ENCODE measurements around the gene CRBN.

CRBN gene

GRCh38 chr3:3177861-3178497 lies 1.5 kb downstream of the CRBN start:
- Histone ChIP-seq H3K36me3 (ENCODE audit: low read depth) (peaks cover 37% of the 10 kb centered on the region), H3K9me3 (ENCODE audit: severe bottlenecking) (no peaks in the 10 kb centered on the region), H3K4me3 (ENCODE audit: severe bottlenecking) (peak overlapping the region; percentile 96), H3K4me1 (ENCODE audit: insufficient read depth, poor library complexity, severe bottlenecking) (peaks cover 7% of the 10 kb centered on the region), H3K27me3 (ENCODE audit: insufficient read depth, poor library complexity, severe bottlenecking) (no peaks in the 10 kb centered on the region), H3K27ac (ENCODE audit: poor library complexity, severe bottlenecking) (no peak overlapping the region)
- DNase-seq (ENCODE audit: low spot score) (no peak), ATAC-seq (ENCODE audit: low read depth) (no peak)
- no peak for TF ChIP-seq CTCF (IDR thresholded peaks at IDR 0.05; ENCODE audit: poor library complexity, severe bottlenecking)

GRCh38 chr3:3172627-3173026 lies 6.9 kb downstream of the CRBN start:
- no peaks in the 10 kb centered on the region for H3K9me3 ChIP-seq (ENCODE audit: severe bottlenecking)
- no peaks in the 10 kb centered on the region for H3K27me3 ChIP-seq (ENCODE audit: insufficient read depth, poor library complexity, severe bottlenecking)
- ATAC-seq (ENCODE audit: low read depth) (no peak), DNase-seq (ENCODE audit: low spot score) (no peak)
- peaks cover 80% of the 10 kb centered on the region for H3K36me3 ChIP-seq (ENCODE audit: low read depth)
- H3K4me1 ChIP-seq (ENCODE audit: insufficient read depth, poor library complexity, severe bottlenecking): no peaks in the 10 kb centered on the region
- H3K27ac ChIP-seq (ENCODE audit: poor library complexity, severe bottlenecking): no peak overlapping the region
- no peak for TF ChIP-seq CTCF (IDR thresholded peaks at IDR 0.05; ENCODE audit: poor library complexity, severe bottlenecking)
- no peak overlapping the region for H3K4me3 ChIP-seq (ENCODE audit: severe bottlenecking)

GRCh38 chr3:3170998-3171397 lies 8.5 kb downstream of the CRBN start:
- Histone ChIP-seq H3K4me1 (ENCODE audit: insufficient read depth, poor library complexity, severe bottlenecking) (no peaks in the 10 kb centered on the region), H3K9me3 (ENCODE audit: severe bottlenecking) (no peaks in the 10 kb centered on the region), H3K36me3 (ENCODE audit: low read depth) (peaks cover 82% of the 10 kb centered on the region), H3K4me3 (ENCODE audit: severe bottlenecking) (no peak overlapping the region), H3K27me3 (ENCODE audit: insufficient read depth, poor library complexity, severe bottlenecking) (no peaks in the 10 kb centered on the region), H3K27ac (ENCODE audit: poor library complexity, severe bottlenecking) (no peak overlapping the region)
- no peak for DNase-seq (ENCODE audit: low spot score)
- TF ChIP-seq CTCF (IDR thresholded peaks at IDR 0.05; ENCODE audit: poor library complexity, severe bottlenecking): peak; percentile 54
- no peak for ATAC-seq (ENCODE audit: low read depth)

GRCh38 chr3:3165650-3166049 lies 13.8 kb downstream of the CRBN start:
- TF ChIP-seq CTCF (IDR thresholded peaks at IDR 0.05; ENCODE audit: poor library complexity, severe bottlenecking): no peak
- Histone ChIP-seq H3K27me3 (ENCODE audit: insufficient read depth, poor library complexity, severe bottlenecking) (no peaks in the 10 kb centered on the region), H3K36me3 (ENCODE audit: low read depth) (peaks cover 69% of the 10 kb centered on the region), H3K4me3 (ENCODE audit: severe bottlenecking) (no peak overlapping the region), H3K27ac (ENCODE audit: poor library complexity, severe bottlenecking) (no peak overlapping the region), H3K4me1 (ENCODE audit: insufficient read depth, poor library complexity, severe bottlenecking) (no peaks in the 10 kb centered on the region), H3K9me3 (ENCODE audit: severe bottlenecking) (no peaks in the 10 kb centered on the region)
- ATAC-seq (ENCODE audit: low read depth) (no peak), DNase-seq (ENCODE audit: low spot score) (no peak)

GRCh38 chr3:3165241-3165640 lies 14.2 kb downstream of the CRBN start:
- no peak for ATAC-seq (ENCODE audit: low read depth)
- H3K27me3 ChIP-seq (ENCODE audit: insufficient read depth, poor library complexity, severe bottlenecking): no peaks in the 10 kb centered on the region
- DNase-seq (ENCODE audit: low spot score): no peak
- H3K4me1 ChIP-seq (ENCODE audit: insufficient read depth, poor library complexity, severe bottlenecking): no peaks in the 10 kb centered on the region
- H3K36me3 ChIP-seq (ENCODE audit: low read depth): peaks cover 69% of the 10 kb centered on the region
- no peaks in the 10 kb centered on the region for H3K9me3 ChIP-seq (ENCODE audit: severe bottlenecking)
- TF ChIP-seq CTCF (IDR thresholded peaks at IDR 0.05; ENCODE audit: poor library complexity, severe bottlenecking): no peak
- H3K4me3 ChIP-seq (ENCODE audit: severe bottlenecking): no peak overlapping the region
- no peak overlapping the region for H3K27ac ChIP-seq (ENCODE audit: poor library complexity, severe bottlenecking)
